OCI-LY7 (cell line): ENCODE measurements around the gene FCN1. TPM values are rescaled to one million over a fixed set of nuclear protein-coding genes. Genes with fewer than 3 reads are reported as not detected.

ENCODE experiments used
- BruUV-seq: library from RNA; stranded (reverse); fragments of 400-500 nt; replicated peaks from 2 replicates; lab custom pipeline; 2021; lab: Mats Ljungman, UMichigan
- CTCF ChIA-PET: fragments of 300-600 bp; sonication (Branson Sonifier 250); formaldehyde crosslinking; loops from one replicate; lab custom pipeline; 2022; ENCODE audit warnings: antibody characterized with exemption; ENCODE audit not compliant: unreplicated experiment; lab: Charles Lee
- POLR2A ChIA-PET: fragments of 300-600 bp; sonication (Branson Sonifier 250); formaldehyde crosslinking; loops from one replicate; lab custom pipeline; 2022; ENCODE audit warnings: antibody characterized with exemption; lab: Charles Lee
- DNase-seq: peaks from one replicate; pipeline ENCODE4 v3.0.0-alpha.2; 2015; ENCODE audit warnings: low spot score
- H2AFZ ChIP-seq: fragments of 200-600 bp; sonication (generic), shearing (Covaris generic); 2 replicates; pipeline ENCODE4 v1.6.1; 2014; ENCODE audit warnings: mild to moderate bottlenecking, antibody characterized with exemption, low read length, moderate library complexity
- H3K27ac ChIP-seq: fragments of 200-600 bp; sonication (generic); 2 replicates; pipeline ENCODE4 v1.5.1; 2014; ENCODE audit warnings: mixed run types, low read depth, mild to moderate bottlenecking, moderate library complexity, low read length, inconsistent platforms; ENCODE audit not compliant: poor library complexity, severe bottlenecking
- H3K36me3 ChIP-seq: fragments of 200-600 bp; sonication (generic); 2 replicates; pipeline ENCODE4 v1.6.1; 2014; ENCODE audit warnings: mild to moderate bottlenecking, antibody characterized with exemption, low read length, moderate library complexity, mixed read lengths; ENCODE audit not compliant: insufficient read depth
- H3K4me1 ChIP-seq: fragments of 200-600 bp; sonication (generic); 2 replicates; pipeline ENCODE4 v1.5.1; 2014; ENCODE audit warnings: mild to moderate bottlenecking, low read length; ENCODE audit not compliant: insufficient read depth, poor library complexity, severe bottlenecking
- H3K4me2 ChIP-seq: fragments of 200-600 bp; sonication (generic); 2 replicates; pipeline ENCODE4 v1.6.1; 2014; ENCODE audit warnings: mild to moderate bottlenecking, low read length
- H3K4me3 ChIP-seq: fragments of 200-600 bp; sonication (generic); 2 replicates; pipeline ENCODE4 v1.5.1; 2014; ENCODE audit warnings: mild to moderate bottlenecking, low read depth, low read length; ENCODE audit not compliant: poor library complexity, severe bottlenecking
- H3K79me2 ChIP-seq: fragments of 200-600 bp; sonication (generic); 2 replicates; pipeline ENCODE4 v1.6.1; 2016; ENCODE audit warnings: low read depth, mild to moderate bottlenecking, low read length, moderate library complexity, mixed read lengths; ENCODE audit not compliant: insufficient read depth
- H3K9me2 ChIP-seq: fragments of 200-600 bp; sonication (generic); 2 replicates; pipeline ENCODE4 v1.6.1; 2016; ENCODE audit warnings: mild to moderate bottlenecking, low read length, mixed read lengths; ENCODE audit not compliant: insufficient read depth
- H3K9me3 ChIP-seq: fragments of 200-600 bp; sonication (generic); 2 replicates; pipeline ENCODE4 v1.6.1; 2014; ENCODE audit warnings: mild to moderate bottlenecking, mixed run types, low read length, mixed read lengths
- H4K20me1 ChIP-seq: fragments of 200-600 bp; sonication (generic); 2 replicates; pipeline ENCODE4 v1.6.1; 2014; ENCODE audit warnings: mild to moderate bottlenecking, antibody characterized with exemption, low read length, moderate library complexity, mixed read lengths; ENCODE audit not compliant: insufficient read depth
- EZH2phosphoT487 ChIP-seq: fragments of 200-600 bp; sonication (generic); IDR thresholded peaks from 2 replicates; pipeline ENCODE4 v1.6.1; 2018; ENCODE audit warnings: low read depth, borderline replicate concordance, mild to moderate bottlenecking, mixed run types, antibody characterized with exemption, low read length, moderate library complexity, mixed read lengths
- intact Hi-C: fragments of 100-400 bp; cut with micrococcal nuclease; formaldehyde crosslinking; loops from one replicate; pipeline ENCODE4 v1.10.0; 2022; ENCODE audit not compliant: unreplicated experiment
- total RNA-seq, 2 experiments: library from RNA; depleted of rRNA in 1 of 2; stranded (reverse); fragments of >200 nt in 1 of 2; shearing (Covaris generic) in 1 of 2; gene quantifications; 2 replicates each; pipeline ENCODE4 v1.2.3, GENCODE V29; 2014 to 2022
- TF ChIP-seq, protein P1 (sequence below): fragments of 200-600 bp; sonication (generic); conservative IDR thresholded peaks from 2 replicates; pipeline ENCODE4 v1.5.1; 2014; ENCODE audit warnings: mild to moderate bottlenecking, antibody characterized with exemption, low read length, moderate library complexity, mixed read lengths

FCN1 gene
- total RNA-seq, 2 experiments from 2014 or later, result 0.19 to 0.30 TPM

DNA sequence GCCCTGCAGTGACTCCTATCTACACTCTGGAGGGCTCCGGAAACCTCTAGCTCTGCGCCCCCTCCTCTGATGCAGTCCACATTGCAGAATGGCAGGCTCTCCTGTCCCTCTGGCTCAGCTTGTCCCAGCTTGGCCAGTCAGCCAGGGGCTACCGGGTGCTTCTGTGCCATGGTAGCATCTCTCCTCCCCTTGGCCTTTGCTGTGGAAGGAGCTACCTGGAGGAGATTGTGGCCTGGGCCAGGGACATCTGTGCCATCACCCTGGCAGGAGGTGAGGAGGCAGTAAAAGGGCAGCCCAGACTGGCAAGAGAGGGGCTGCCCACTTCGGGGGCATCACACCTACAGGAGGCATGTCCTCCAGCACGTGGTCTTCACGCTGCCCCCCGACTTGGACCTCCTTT is 38.1 kb upstream of the FCN1 start:
- ChIA-PET CTCF (no interaction called here), POLR2A (interaction anchor here (0.5 kb wide), 1 partner anchor 352 kb away, joined by 5 read pairs; no protein-coding TSS in a partner anchor)
- Histone ChIP-seq H3K27ac (no peak overlapping the region), H2AFZ (no peak overlapping the region), H3K9me3 (no peaks in the 10 kb centered on the region; the same call in 1 of the 2 replicates), H4K20me1 (no peaks in the 10 kb centered on the region), H3K79me2 (no peaks in the 10 kb centered on the region), H3K4me1 (no peaks in the 10 kb centered on the region), H3K9me2 (no peaks in the 10 kb centered on the region), H3K4me2 (no peak overlapping the region), H3K36me3 (no peaks in the 10 kb centered on the region), H3K4me3 (no peak overlapping the region)
- DNase-seq, result no peak
- no TSS peak for BruUV-seq
- intact Hi-C loops, result no loop called here
- TF ChIP-seq, protein P1, sequence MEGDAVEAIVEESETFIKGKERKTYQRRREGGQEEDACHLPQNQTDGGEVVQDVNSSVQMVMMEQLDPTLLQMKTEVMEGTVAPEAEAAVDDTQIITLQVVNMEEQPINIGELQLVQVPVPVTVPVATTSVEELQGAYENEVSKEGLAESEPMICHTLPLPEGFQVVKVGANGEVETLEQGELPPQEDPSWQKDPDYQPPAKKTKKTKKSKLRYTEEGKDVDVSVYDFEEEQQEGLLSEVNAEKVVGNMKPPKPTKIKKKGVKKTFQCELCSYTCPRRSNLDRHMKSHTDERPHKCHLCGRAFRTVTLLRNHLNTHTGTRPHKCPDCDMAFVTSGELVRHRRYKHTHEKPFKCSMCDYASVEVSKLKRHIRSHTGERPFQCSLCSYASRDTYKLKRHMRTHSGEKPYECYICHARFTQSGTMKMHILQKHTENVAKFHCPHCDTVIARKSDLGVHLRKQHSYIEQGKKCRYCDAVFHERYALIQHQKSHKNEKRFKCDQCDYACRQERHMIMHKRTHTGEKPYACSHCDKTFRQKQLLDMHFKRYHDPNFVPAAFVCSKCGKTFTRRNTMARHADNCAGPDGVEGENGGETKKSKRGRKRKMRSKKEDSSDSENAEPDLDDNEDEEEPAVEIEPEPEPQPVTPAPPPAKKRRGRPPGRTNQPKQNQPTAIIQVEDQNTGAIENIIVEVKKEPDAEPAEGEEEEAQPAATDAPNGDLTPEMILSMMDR, result no peak
- TF ChIP-seq EZH2phosphoT487, result no peak

DNA sequence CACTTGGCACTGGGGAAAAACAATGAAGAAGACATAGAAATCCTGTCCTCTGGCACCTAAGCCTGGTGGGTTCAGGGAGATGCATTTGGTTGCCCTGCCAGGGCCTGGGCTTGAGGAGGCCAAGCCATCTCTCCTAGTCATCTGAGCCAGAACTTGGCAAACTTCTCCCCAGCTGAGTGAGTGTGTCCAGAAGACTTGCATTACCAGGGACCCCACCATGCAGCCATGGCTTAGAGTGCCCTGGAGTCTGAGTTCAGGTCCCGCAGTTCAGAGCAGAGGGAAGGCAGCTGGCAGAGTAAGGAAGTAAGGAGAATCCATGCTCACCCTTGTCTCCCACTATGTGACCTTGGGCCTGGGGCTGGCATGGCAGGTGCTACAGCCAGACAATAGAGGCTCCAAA is 37.4 kb upstream of the FCN1 start:
- no peak for TF ChIP-seq EZH2phosphoT487
- TF ChIP-seq, protein P1, result no peak
- BruUV-seq, result no TSS peak
- no peaks in the 10 kb centered on the region for H3K79me2 ChIP-seq
- H3K4me2 ChIP-seq, result no peak overlapping the region
- no peaks in the 10 kb centered on the region for H3K36me3 ChIP-seq
- no peaks in the 10 kb centered on the region; the same call in 1 of the 2 replicates for H3K9me3 ChIP-seq
- H4K20me1 ChIP-seq, result no peaks in the 10 kb centered on the region
- ChIA-PET POLR2A (interaction anchor here (0.5 to 0.6 kb wide), 2 partner anchors 352 to 669 kb away, joined by 3 to 5 read pairs; no protein-coding TSS in a partner anchor), CTCF (no interaction called here)
- DNase-seq, result no peak
- peaks cover 5% of the 10 kb centered on the region for H3K4me1 ChIP-seq
- H3K4me3 ChIP-seq, result no peak overlapping the region
- H3K27ac ChIP-seq, result no peak overlapping the region
- no peak overlapping the region for H2AFZ ChIP-seq
- intact Hi-C loops, result no loop called here
- no peaks in the 10 kb centered on the region for H3K9me2 ChIP-seq

DNA sequence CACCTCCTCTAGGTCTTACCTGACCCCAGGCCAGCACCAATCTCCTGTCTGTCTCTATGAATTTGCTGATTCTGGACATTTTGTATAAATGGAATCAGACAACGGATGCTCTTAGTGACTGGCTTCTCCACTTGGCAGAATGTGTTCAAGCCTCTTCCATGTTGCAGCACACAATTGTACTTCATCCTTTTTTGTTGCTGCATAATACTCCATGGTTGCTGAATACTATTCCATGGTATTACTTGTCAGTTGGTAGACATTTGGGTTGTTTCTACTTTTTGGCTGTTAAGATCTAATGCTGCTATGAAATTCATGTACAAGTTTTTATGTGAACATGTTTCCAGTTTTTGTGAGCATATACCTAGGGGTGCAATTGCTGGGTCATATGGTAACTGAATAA is 34.3 kb upstream of the FCN1 start:
- CTCF ChIA-PET, result no interaction called here

More for the DNA sequence above, 34.3 kb upstream of the FCN1 start:
- Histone ChIP-seq H3K79me2 (no peaks in the 10 kb centered on the region), H3K4me1 (peaks cover 22% of the 10 kb centered on the region), H4K20me1 (no peaks in the 10 kb centered on the region), H3K36me3 (no peaks in the 10 kb centered on the region), H3K9me2 (no peaks in the 10 kb centered on the region), H3K27ac (no peak overlapping the region), H3K4me3 (no peak overlapping the region), H3K9me3 (no peaks in the 10 kb centered on the region; the same call in 1 of the 2 replicates), H3K4me2 (no peak overlapping the region), H2AFZ (no peak overlapping the region)
- no TSS peak for BruUV-seq
- POLR2A ChIA-PET, result no interaction called here
- intact Hi-C loops, result no loop called here
- no peak for TF ChIP-seq EZH2phosphoT487
- TF ChIP-seq, protein P1, result no peak
- no peak for DNase-seq
